ENCODE measurements around the gene ZBED4. TPM values are rescaled to one million over a fixed set of nuclear protein-coding genes. Genes with fewer than 3 reads are reported as not detected.

The ZBED4 gene
- total and polyA plus RNA-seq, 2 of the 13 experiments (the other 11 are each of a cell fraction or from before 2014, with no cell fraction given), result 5.4 to 9.6 TPM

- in situ Hi-C loops (cut with HindIII; ENCODE audit: extremely low pct_ligation_motif_present, low pct_unique_long_range_greater_than_20kb) (no loop called here), intact Hi-C loops (cut with micrococcal nuclease; ENCODE audit: unreplicated experiment) (no loop called here)
- H3K27me3 ChIP-seq (ENCODE audit: control insufficient read depth in 1 of 2, insufficient read depth in 2 of 2, low read length in 2 of 2), result peaks cover 3 to 10% of the 10 kb centered on the region in 2 experiments; a peak in 4 of 5 replicates
- 67% methylated on average over 9 of the region's 75 CpGs for WGBS (ENCODE audit: low lambda C conversion rate)
- H4K20me1 ChIP-seq (ENCODE audit: insufficient read depth, low read length), result no peaks in the 10 kb centered on the region
- ATAC-seq (peak; percentile 69), FAIRE-seq (no peak), DNase-seq (ENCODE audit: low spot score) (no peak)
- H3K4me2 ChIP-seq (ENCODE audit: low read depth, low read length), result peak overlapping the region; percentile 57
- POLR2A ChIA-PET, result interaction anchor here (10.5 kb wide), 1 partner anchor 22 kb away, joined by 283 read pairs; no protein-coding TSS in a partner anchor
- no peaks in the 10 kb centered on the region for H3K9me3 ChIP-seq (ENCODE audit: low read length)
- no peak overlapping the region for H2AFZ ChIP-seq (ENCODE audit: low read length)
- peak overlapping the region in 1 of 3 experiments; percentile 46; a peak in 1 of 6 replicates for H3K4me3 ChIP-seq (replicated peaks in 1 of 3; ENCODE audit: insufficient read depth in 1 of 3, low read depth in 2 of 3, low read length in 3 of 3)
- H3K36me3 ChIP-seq (replicated peaks in 1 of 2; ENCODE audit: control insufficient read depth in 1 of 2, insufficient read depth in 2 of 2, low read length in 2 of 2), result no peaks in the 10 kb centered on the region
- no TSS peak for BruUV-seq (replicated peaks)
- CTCF ChIA-PET (ENCODE audit: low intra/inter-chr PET ratio, low total read pairs), result interaction anchor here (0.6 to 3.2 kb wide), 5 partner anchors 50 to 102 kb away, joined by 3 to 63 read pairs (median 3); partner anchors contain the start of gene IL17REL
- H3K79me2 ChIP-seq (ENCODE audit: insufficient read depth, low read length), result no peaks in the 10 kb centered on the region
- no peak overlapping the region for H3K27ac ChIP-seq (ENCODE audit: extremely low read length, insufficient read depth, low read length)
- H3K4me1 ChIP-seq (ENCODE audit: insufficient read depth, low read length), result peaks cover 43% of the 10 kb centered on the region
- H3K9ac ChIP-seq (ENCODE audit: insufficient read depth, low read depth, low read length), result no peak overlapping the region
- 0 out of 2 replicates have a peak, but pooled peaks have one; percentile 21 for TF ChIP-seq ZBTB7B (CRISPR knock-in tag; IDR thresholded peaks at IDR 0.05)
- peak; percentile 49 for TF ChIP-seq XRCC5 (optimal IDR thresholded peaks at IDR 0.05; ENCODE audit: low read length)
- TF ChIP-seq JARID2 (CRISPR knock-in tag; IDR thresholded peaks at IDR 0.05; ENCODE audit: insufficient replicate concordance), result no peak
- peak; percentile 70; the same call in 1 of the 2 replicates for TF ChIP-seq CTCF (CRISPR knock-in tag; IDR thresholded peaks at IDR 0.05)
- TF ChIP-seq BHLHE40 (IDR thresholded peaks at IDR 0.05; ENCODE audit: low read length), result peak; percentile 26; the same call in 1 of the 2 replicates
- TF ChIP-seq STAG1 (CRISPR knock-in tag; IDR thresholded peaks at IDR 0.05), result peak; percentile 94
- peak; percentile 99 for TF ChIP-seq RAD21 (CRISPR knock-in tag; IDR thresholded peaks at IDR 0.05)
- no peak for TF ChIP-seq ATF3 (CRISPR knock-in tag; IDR thresholded peaks at IDR 0.05)
- no peak for TF ChIP-seq ZNF17 (CRISPR knock-in tag; IDR thresholded peaks at IDR 0.05)
- TF ChIP-seq ZBTB40 (IDR thresholded peaks at IDR 0.05), result no peak
- 0 out of 2 replicates have a peak, but pooled peaks have one; percentile 18 for TF ChIP-seq ZBTB40 (CRISPR knock-in tag; IDR thresholded peaks at IDR 0.05)
- peak; percentile 19; the same call in 1 of the 2 replicates for TF ChIP-seq SAP130 (CRISPR knock-in tag; IDR thresholded peaks at IDR 0.05; ENCODE audit: low read depth)
Measured at GRCh38 chr22:49929211-49929979, 75.8 kb downstream of the ZBED4 start.

All from HepG2 (cell line).